NCI-H1694 treated with DMSO at 0.1 percent for 48 hours (cell line): Measurements from ENCODE around the gene RNF214.

ENCODE experiments used
- DNase-seq: peaks from one replicate; lab custom pipeline; 2025; lab: John Stamatoyannopoulos, UW

The RNF214 gene

DNA sequence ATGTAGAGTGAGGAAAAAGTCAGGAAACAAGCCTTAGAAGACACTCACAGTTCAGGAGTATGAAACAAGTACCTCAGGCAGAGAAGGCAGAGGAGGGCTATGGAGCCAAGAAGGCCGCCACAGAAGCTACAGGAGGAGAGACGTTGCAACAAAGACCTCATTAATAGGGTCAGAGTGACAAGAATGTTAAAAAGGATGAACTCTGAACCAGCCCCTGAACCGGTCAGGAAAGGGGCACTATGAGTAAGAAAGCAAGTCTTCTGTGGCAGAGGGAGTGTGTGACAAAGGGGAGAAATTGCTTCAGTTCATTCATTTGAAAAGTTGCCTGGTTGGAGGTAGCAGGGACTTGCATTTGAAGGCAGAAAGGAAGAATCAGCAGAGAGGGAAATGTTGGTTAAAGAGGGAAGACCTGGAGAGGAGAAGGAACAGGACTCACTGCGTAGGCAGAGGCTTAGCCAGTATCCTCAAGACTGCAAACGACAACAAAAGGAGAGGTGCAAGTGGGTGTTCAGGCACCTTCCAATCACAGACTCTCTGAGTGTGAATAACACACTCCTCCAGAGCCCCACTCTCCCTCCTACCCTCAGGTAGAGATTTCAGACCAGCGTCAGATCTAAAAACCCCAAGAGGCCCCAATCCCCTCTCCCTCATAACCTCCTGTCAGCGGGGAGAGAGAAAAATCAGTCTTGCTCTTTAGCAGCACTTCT is 17.9 kb upstream of the RNF214 start:
- DNase-seq: no peak

DNA sequence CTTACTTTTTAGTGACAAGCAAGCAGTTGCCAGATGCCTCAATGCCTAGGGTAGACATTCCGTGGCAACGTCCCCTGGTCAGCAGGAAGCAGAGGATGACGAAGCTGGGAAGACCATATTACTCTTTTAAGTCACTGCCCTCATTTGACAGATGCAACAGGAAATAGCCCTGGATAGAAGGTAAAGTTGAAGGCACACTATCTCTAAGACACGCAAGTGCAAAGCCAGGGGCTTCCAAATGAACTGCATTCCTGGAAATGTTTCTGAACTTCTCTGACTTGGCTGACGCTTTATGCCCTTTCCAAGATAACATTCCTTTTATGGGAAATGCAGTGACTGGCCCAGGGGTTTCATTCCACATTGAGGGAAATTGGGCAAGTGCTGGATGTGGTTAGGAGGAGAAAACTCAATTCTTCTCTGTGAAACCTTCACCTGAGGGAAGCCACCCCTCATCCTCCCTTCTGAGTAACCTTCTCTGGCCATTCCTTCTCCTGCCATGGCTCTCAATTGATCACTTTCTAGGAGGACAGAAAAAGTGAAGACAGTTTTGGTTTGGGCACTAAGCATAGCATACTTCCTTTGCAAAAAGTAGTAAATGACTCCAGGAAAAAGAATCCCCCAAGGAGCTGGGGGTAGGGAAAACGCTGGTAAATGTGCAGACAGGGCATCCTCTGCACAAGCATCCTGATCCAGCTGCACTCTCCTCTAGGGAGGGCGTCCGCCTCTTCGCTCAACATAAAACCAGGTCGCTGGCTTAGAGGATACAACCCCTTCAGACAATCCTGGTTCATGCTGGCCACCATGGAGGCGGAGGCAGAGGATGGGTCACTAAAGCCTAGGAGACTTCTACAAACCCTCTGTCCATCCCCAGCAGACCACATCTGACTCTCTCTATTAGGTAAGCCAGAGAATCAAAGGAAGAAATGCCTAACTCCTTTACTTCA is 15.1 kb upstream of the RNF214 start:
- DNase-seq: no peak

DNA sequence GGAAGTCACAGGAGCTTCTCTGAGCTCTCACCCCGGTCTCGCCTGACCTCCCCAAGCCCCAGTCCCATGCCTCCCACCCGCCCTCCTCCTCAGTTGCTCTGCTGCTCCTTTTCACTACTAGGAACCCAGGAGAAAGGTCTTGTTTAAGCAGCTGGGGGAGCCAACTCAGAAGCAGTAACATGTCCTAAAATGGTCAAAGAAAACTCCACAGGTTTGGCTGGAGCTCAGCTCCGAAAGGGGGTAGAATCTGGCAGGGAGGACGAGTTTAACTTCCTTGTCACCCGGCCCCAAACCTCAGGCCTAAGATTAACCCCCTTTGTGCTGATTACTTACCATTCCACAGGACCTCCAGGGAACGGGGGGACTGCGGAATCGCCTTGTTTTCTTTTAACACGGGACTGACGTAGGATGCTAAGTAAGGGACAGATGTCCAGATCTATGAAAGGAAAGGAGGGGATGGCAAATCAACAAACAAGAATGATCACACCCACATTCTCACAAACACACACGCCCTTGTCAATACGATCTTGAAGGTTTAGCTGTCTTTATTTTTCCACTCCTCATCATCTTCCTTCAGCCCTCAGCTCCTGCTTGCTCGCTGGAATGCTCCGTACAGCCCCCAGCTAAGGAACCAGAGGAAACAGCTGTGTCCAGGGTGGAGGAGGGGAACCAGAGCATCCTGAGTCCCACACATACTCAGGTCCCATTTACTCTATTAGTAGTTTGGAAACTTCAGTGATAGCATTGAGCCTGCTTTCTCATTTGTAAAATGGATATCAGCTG is 14.1 kb upstream of the RNF214 start:
- DNase-seq: no peak

DNA sequence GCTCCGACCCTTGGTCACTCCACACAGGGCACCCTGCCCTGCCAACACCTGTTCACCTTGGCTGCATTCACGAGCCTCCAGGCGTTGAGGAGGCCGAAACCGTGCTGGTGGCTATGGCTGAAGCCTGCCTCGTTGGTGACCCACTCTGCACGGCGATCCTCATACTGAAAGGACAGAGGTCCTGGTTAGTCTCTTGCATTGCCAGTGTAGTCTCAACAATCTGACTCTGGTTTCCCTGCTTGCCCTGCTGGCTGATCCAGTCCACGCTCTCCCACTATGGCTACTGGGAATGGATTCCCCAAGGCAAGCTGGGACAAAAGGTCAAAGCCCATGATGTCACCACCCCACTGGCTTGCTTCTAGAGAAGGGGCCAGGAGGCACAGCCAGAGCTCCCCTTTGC is 13.5 kb upstream of the RNF214 start:
- DNase-seq: no peak

DNA sequence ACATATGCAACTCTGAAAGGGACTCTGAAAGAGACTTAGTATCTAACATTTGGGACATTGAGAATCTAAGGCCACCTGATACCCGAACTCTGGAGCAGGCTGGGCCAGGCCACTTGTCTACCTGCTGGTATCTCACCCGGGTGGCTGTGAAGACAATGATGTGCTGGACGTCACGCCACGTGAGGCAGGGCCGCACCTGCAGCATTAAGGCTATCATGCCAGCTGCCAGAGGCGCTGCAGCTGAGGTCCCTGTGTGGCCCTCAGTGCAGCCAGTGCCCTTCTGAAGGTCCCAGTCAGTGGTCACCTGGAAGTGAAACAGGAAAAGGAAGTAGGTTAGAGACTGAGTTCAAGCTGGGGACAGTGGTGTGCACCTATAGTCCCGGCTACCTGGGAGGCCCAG is 13.0 kb upstream of the RNF214 start:
- DNase-seq: no peak

DNA sequence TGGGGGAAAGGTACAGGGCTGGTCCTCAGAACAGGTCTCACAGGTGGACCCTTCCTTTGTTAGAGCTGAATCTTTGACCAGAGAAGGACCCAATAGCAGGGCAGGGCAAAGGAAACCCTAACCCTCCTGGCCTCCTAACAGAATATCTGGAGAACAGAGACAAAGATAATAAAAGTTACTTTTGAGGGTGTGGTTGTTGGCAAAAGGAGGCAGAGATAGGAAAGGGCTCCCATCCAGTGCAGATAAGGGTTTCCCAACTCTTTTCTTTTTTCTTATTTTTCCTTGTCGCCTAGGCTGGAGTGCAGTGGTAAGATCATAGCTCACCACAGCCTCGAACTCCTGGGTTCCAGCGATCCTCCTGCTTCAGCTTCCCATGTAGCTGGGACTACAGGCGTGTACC is 12.5 kb upstream of the RNF214 start:
- no peak for DNase-seq

DNA sequence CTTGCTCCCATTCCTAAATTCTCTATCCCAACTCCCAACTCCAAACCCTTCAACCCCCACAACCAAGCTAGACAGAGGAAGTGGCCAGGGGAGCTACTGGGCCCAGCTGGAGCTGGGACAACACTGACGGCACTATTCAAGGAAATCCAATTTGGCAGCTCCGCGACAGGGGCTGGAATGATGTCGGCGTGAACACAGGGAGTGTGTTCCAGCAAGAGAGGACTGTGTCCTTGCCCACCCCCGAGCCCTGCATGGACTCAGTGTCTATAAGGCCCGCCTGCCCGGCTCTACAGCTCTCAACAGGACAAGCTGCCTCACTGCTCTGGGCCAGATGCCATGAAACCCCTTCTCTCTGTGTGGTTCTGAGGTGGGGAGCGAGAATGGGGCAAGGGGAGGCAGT is 11.9 kb upstream of the RNF214 start:
- DNase-seq: no peak

DNA sequence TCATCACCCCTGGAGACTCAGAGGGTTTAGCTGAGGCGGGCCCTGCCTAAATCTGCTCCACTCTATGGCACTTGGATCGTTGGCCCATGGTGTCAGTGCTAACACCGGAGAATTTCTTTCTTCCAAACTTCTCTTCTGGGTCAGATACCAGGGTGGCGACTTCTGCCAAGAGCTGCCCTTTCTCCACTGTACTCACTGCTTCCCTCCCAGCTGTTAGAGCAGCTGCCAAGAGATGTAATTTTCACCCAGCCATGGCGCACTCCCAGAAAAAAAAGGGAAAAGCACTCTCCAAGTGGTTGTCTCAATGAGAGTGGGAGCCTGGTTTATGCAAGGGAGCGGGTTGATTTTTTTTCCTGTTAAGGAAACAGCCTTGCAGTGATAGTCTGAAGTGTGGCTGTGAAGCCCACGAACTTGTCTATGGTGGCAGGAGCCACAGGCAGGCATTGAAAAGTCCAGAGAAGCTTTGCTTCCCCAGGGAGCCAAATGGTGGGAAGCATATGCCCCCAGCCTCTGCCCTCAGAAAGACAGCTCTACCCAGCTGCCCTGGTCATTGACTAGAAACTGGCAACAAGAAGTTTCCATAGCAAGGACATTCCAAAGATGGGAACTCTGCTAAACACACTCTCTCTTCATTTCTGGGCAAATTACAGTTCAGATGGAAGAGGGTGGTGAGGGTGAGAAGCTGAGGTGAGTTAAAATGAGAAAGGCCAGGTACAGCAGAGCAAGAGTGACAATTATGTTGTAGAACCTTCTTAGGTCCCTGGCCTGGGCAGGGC is 11.3 kb upstream of the RNF214 start:
- DNase-seq: no peak

DNA sequence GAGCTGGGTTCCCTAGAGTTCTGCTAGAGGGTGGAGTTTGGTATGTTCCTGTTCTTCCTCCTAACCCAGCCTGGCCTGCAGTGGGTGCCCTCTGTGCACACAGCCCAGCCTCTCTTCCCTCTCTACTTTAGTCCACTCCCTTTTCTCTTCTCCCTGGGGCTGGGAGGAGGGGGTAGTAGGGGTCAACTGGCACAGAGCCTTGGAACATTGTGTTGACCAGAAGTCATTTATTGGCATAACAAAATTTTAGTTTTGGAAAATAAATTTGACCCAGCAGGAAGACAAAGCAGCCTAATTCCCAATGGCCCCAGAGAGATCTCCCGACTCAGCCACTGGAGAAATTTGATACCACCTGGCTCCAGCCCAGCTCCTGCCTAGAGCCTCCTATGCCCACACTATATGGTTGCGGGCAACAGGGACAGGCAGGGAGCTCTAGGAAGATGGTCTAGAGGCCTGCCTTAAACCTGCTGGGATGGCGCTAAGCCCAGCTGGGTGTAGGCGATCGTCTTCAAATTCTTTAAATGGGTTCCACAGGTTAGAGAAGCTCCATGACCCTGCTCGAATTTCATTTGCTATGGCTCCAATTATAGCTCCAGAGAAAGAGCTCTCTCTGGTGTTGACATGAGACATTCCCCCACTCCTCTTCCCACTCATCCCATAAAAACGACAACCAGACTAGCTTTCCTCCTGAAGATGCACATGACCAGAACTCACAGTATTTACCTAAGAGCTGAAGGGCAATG is 10.5 kb upstream of the RNF214 start:
- no peak for DNase-seq

DNA sequence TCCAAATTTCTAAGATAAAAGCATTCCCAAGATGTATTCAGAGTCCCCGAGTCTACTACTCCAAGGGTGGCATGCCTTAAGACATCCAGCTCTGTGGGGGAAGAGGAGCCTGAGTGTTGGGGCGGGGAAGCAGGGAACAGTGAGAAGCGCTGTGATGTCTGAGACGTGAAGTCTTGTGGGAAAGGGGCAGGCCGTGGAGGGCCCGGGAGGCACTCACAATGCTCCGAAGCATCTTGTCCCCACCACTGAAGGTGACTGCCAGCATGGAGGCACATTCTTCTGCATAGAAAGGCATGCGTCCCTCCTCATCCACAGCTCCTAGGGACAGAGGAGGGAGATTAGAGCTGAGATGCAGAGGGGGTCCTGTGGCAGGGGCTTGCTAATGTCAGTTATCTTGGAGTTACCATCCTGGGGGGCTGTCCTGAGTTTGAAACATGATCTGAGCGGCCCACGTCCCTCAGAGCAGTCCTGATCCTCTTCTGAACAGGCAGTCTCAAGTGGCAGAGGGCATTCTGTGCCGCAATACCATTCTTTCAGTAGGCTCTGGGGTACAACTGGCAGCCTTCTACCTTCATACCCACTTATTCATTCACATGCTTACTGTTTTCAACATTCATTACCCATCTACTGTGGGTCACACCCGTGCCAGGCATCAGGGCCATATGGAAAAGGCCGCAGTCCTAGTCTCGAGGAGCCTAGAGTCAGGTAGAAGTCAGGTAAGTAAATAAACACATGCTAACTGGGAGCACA is 9.3 kb upstream of the RNF214 start:
- no peak for DNase-seq

DNA sequence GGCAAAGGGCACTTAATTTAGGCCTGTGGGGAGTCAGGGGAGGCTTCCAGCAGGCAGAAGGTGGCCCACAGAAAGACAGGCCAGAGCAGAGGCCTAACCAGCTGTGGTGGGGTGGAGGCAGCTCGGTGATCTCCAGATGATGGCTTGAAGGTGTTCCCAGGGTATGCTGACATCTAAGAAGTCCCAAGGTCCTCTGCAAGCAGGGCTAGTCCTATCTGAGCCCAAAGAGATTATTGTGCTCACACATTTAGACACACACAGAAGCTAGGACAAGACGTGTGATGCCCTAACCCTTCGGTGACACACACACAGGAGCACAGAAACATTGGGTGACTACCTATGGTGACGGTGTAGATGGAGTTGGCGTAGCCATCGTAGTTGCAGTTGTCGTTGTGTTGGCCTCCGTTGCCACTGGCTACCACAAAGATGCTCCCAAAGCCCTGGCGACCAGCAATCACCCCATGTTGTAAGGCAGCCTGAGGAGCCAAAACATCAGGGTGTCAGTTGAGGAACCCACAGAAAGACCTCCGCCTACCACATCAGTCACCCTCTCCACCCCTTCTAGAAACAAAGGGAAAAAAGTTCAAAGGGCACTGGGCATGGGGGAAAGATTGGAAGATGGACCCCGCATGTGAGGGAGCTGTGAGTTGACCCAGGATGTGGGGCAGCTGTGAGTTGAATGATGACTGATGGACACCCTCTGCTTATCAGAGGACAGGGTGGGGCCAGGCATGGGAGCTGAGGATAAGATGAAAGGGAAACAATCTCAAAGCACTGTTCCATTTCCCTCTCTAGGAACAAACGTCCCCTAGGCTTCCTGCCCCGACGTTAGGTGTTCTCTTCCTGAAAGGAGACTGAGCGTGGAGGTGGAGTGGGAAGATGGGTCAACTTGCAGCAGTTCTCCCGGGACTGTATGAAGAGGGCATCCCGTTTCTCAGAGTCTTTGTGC is 8.5 kb upstream of the RNF214 start:
- no peak for DNase-seq

DNA sequence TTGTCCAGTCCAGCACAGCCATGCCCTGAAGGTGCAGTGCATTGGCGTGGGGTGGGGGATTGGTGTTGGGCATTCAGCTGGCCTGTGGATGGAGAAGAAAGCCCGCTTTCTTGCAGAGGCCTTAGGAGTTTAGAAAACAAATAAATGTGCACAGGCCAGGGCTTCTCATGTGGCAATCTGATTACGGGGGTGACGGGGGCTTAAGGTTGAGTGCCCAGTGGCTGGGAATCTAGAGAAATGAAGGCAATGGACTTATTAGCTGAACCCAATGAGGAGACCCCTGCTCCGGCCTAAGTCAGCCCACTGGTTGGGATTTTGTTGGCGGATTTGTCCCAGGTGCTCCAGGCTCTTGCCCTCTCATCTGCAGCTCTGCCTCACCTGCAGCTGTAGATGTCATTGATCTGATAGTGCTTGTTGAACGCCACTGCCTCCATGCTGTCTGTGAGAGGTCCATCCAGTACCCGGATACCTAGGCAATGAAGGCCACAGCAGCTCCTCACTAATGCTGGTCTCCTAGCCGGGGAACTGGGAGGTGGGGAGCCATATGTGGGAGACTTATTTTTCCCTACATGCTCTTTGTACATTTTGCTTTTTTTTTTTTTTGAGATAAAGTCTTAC is 6.8 kb upstream of the RNF214 start:
- DNase-seq: no peak

DNA sequence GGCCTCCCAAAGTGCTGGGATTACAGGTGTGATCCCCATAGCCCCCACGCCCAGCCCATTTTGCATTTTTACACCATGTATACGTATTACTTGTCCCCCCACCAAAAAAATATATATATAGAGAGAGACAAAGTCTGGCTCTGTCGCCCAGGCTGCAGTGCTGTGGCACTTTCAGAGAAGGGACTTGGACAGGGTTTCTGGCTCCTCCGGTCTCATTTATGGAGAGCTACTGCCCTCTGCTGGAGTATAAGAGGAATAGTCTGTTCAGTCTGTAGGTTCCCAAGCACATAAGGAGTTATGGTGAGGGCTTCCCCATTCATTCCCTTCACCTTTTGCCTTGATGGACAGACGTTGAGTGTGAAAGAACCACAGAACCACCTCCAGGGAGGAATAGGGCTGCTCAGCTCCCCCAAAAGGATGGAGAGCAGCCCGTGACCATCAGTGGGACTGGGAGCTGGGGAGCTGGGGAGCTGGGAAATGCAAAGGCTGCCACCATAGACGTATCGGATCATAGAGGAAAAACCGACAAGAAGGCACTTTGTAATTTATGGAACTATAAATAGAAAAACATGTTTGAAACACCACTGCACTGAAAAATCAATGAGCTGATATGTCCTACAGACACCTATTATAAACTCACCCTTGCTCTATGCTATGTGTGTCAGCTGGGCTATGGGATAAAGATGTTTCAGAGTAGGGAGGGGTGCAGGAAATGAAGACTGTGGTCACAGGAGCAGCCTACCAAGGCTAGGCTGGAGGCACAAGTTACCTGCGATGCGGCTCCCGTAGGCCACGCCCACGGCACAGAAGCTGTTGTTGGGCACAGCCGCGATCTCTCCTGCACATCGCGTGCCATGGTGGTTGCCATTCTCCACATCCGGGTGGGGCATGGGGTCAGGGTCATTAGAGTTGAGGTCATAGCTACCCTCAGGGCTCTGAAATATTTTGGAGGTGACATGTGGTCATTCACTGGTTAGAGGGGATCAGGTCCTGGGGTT is 5.8 kb upstream of the RNF214 start:
- peak; percentile 80 for DNase-seq

DNA sequence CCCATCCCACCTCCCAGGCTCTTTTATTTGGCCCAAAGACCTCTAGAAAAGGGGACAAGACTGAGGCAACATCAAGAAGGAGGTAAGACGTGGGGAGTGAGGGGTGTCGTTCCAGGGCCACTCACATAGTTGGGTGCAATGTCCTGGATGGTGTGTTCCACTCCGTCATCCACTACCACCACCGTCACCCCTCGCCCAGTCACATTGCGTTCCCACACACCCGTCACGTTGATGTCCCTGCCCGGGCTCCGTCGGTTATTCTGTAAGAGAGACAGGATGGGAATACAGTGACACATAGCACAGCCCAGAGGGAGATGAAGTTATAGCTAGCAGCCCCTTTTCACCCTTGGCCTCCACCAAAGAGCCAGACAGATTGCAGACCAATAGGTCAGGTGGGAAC is 4.4 kb upstream of the RNF214 start:
- DNase-seq: no peak

DNA sequence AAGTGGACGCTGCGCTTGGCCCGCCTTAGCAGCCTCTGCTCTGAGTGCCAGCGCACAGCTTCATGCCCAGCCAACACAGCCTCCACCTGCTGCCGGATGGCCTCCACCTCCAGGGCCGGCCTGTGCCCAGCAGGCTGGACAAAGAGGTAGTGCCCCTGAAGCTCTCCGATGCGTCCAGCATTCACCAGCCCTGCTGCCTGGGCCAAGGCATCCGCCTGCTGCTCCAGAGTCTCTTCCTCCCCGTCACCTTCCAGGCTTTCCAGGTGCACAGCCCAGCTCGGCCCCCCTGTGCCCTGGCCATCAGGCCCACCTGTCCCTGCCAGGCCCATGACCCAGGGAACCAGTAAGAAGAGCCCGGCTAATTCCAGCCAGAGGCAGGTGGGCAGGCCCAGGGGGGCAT is 3.1 kb upstream of the RNF214 start:
- DNase-seq: no peak

DNA sequence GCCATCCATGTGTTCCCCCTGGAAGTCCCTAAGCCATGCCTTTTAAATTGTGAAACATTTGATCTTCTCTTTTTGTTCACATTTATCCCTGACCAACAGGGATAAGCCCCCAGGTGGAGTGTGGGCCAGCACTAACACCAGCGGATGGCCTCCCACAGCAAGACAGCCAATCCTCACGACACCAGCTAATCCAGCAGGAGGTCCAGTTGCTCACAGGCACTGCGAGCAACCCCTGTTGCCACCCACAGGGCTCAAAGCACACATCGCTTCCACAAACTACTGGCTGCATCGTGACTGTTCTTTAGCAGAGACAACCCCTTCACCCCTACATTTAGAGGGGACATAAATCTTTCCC is 2.6 kb upstream of the RNF214 start:
- no peak for DNase-seq

DNA sequence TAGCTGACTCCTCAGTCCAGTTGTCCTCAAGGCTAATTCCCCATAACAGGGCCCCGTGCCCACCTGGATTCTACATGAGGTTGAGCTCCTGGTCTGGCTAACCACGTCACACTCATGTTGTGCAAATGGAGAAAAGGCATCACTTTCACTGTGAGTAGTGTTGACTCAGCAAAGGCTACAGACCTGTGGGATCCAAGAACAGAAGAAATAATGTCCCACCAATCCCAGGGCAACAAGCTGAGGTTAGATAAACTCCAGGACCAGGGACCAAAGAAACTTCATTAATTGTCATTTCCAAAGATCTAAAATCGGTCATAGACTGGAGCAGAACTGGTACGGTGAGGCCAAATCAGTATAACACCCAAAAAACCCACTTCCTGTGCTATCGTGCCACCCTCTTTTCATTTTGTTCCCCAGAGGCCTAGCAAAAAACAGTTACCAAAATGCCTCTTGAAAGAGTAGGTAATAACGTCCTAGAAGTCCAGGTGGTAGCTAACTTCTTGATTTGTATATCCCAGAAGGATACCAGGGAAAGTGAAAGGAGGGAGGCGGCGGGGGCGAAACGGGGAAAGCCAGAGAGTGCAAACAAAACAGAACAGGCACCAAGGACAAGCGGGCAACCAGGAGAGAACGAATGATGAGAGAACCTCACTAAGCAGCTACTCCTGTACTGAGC is 2.0 kb upstream of the RNF214 start:
- DNase-seq: no peak
